ENCODE data around the gene ANKS1B.

DNA sequence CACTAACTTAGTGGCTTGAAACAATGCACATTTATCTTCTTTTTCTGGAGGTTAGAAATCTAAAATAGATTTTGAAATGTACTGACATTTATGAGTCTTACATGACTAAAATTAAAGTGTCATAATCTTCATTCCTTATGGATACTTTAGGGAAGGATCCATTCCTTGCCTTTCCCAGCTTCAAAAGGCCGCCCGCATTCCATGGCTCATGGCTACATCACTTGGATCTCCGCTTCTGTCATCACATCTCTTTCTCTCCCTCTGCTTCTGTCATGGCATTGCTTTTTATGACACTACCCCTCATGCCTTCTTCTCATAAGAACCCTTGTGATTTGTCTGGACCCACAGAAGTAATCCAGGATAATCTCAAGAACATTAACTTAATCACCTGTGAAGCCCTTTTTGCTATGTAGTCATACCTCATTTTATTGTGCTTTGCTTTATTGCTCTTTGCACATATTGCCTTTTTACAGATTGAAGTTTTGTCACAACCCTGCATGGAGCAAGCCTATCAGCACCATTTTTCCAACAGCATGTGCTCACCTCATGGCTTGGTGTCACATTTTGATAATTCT is 270.7 kb downstream of the ANKS1B start:
- TF ChIP-seq CTCF (IDR thresholded peaks at IDR 0.05) (no peak), POLR2A (IDR thresholded peaks at IDR 0.05) (no peak)
